Skin epidermis (tissue), 12 donors: Measurements from ENCODE around the gene PLXNA1.
A peak's percentile ranks its signal among the peaks of the same experiment; 100 is the strongest.

Source experiments
- H3K27ac ChIP-seq, 21 experiments: fragments of 200-600 bp; sonication (generic) in 11 of 21; one replicate each; pipeline ENCODE4 v1.5.0; 2020; ENCODE audit warnings: mild to moderate bottlenecking in 3 of 21, inconsistent platforms in 2 of 21, moderate library complexity in 2 of 21
- H3K4me3 ChIP-seq, 7 experiments: fragments of 200-600 bp; sonication (generic) in 2 of 7; one replicate each; pipeline ENCODE4 v1.5.0; 2020; ENCODE audit warnings: inconsistent platforms in 2 of 7, mild to moderate bottlenecking in 2 of 7, moderate library complexity in 1 of 7

The PLXNA1 gene

GRCh38 chr3:126963261-126964190 lies 19.4 kb upstream of the PLXNA1 start:
- Histone ChIP-seq H3K4me3 (no peak overlapping the region), H3K27ac (no peak overlapping the region)

GRCh38 chr3:126964261-126964660 lies 18.7 kb upstream of the PLXNA1 start:
- Histone ChIP-seq H3K27ac (no peak overlapping the region), H3K4me3 (no peak overlapping the region)

GRCh38 chr3:126964950-126965349 lies 18.0 kb upstream of the PLXNA1 start:
- Histone ChIP-seq H3K4me3 (no peak overlapping the region), H3K27ac (no peak overlapping the region)

GRCh38 chr3:126965526-126966080 lies 17.3 kb upstream of the PLXNA1 start:
- Histone ChIP-seq H3K27ac (no peak overlapping the region), H3K4me3 (no peak overlapping the region)

GRCh38 chr3:126967386-126967785 lies 15.5 kb upstream of the PLXNA1 start:
- no peak overlapping the region for H3K4me3 ChIP-seq
- H3K27ac ChIP-seq, result no peak overlapping the region

- Histone ChIP-seq H3K27ac (no peak overlapping the region), H3K4me3 (no peak overlapping the region)
Observed at GRCh38 chr3:126968391-126969390, 14.2 kb upstream of the PLXNA1 start.

- Histone ChIP-seq H3K27ac (no peak overlapping the region), H3K4me3 (no peak overlapping the region)
Observed at GRCh38 chr3:126969586-126969985, 13.3 kb upstream of the PLXNA1 start.

GRCh38 chr3:126970101-126970500 lies 12.8 kb upstream of the PLXNA1 start:
- Histone ChIP-seq H3K4me3 (no peak overlapping the region), H3K27ac (no peak overlapping the region)

GRCh38 chr3:126970921-126971320 lies 12.0 kb upstream of the PLXNA1 start:
- Histone ChIP-seq H3K27ac (no peak overlapping the region), H3K4me3 (no peak overlapping the region)

- H3K4me3 ChIP-seq, result no peak overlapping the region
- peak overlapping the region in 11 of 21 experiments; percentile 20 to 77 (median 59) for H3K27ac ChIP-seq
Observed at GRCh38 chr3:126971891-126972351, 11.0 kb upstream of the PLXNA1 start.

- H3K27ac ChIP-seq, result peak overlapping the region in 8 of 21 experiments; percentile 23 to 69 (median 48)
Observed at GRCh38 chr3:126972866-126973265, 10.0 kb upstream of the PLXNA1 start.

GRCh38 chr3:126973814-126974213 lies 9.1 kb upstream of the PLXNA1 start:
- Histone ChIP-seq H3K4me3 (no peak overlapping the region), H3K27ac (no peak overlapping the region)

More at GRCh38 chr3:126972866-126973265, 10.0 kb upstream of the PLXNA1 start:
- H3K4me3 ChIP-seq, result no peak overlapping the region

- Histone ChIP-seq H3K4me3 (no peak overlapping the region), H3K27ac (no peak overlapping the region)
Observed at GRCh38 chr3:126974756-126975155, 8.2 kb upstream of the PLXNA1 start.

GRCh38 chr3:126976906-126977305 lies 6.0 kb upstream of the PLXNA1 start:
- H3K4me3 ChIP-seq, result no peak overlapping the region

GRCh38 chr3:126977821-126978220 lies 5.1 kb upstream of the PLXNA1 start:
- Histone ChIP-seq H3K27ac (no peak overlapping the region), H3K4me3 (no peak overlapping the region)

More at GRCh38 chr3:126976906-126977305, 6.0 kb upstream of the PLXNA1 start:
- H3K27ac ChIP-seq, result no peak overlapping the region

- Histone ChIP-seq H3K27ac (no peak overlapping the region), H3K4me3 (no peak overlapping the region)
Observed at GRCh38 chr3:126978291-126978690, 4.6 kb upstream of the PLXNA1 start.

GRCh38 chr3:126979046-126979628 lies 3.8 kb upstream of the PLXNA1 start:
- Histone ChIP-seq H3K4me3 (no peak overlapping the region), H3K27ac (peak overlapping the region in 1 of 21 experiments; percentile 14)

GRCh38 chr3:126980266-126980811 lies 2.6 kb upstream of the PLXNA1 start:
- Histone ChIP-seq H3K4me3 (no peak overlapping the region), H3K27ac (no peak overlapping the region)

GRCh38 chr3:126982126-126982470 lies 817 bp upstream of the PLXNA1 start:
- peak overlapping the region in 19 of 21 experiments; percentile 42 to 90 (median 79) for H3K27ac ChIP-seq
- peak overlapping the region; percentile 16 to 41 (median 30) for H3K4me3 ChIP-seq
